HL-60/S4 (cell line): ENCODE measurements around the gene BUD23.

Experiments
- in situ Hi-C: fragments of 300-500 bp; cut with MboI; formaldehyde crosslinking; loops from 2 replicates; pipeline ENCODE4 v1.14.3; 2022; ENCODE audit warnings: low sequenced_read_pairs

The BUD23 gene

DNA sequence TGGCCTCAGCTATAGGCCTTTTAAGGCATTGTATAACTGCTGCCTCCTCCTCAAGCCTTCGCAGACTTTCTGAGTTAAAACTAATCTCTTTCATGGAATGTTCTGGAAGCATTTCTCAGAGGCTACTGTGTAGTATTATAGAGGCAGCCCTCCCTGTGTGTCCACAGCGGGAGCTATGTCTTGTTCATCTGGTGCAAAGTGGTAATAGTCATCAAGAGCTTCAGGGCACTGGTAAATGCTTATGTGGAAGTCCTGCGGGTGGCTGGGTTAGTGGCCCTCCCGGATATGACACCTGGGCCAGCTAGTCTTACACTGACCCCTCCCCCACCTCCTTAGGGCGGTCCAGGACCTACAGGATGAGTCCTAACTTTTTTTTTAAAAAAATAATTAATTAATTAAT, 57.4 kb downstream of the BUD23 start:
- in situ Hi-C loops = no loop called here

DNA sequence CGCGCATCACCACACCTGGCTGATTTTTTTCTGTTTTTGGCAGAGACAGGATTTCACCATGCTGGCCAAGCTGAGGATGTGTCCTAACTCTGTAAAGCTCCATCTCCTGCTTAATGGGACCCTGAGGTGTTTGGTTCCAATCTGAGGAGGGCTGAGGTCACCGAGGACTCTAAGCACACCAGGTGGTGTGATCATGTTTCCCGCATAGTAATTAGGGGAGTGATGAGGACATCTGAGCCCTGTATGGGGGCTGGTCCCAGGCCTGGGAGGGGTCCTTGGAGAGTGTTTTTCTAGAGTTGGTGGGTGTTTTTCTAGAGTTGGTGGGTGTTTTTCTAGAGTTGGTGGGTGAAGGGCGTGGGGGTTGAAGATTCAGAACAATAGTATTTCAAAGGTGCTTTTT, 58.2 kb downstream of the BUD23 start:
- in situ Hi-C loops = no loop called here

DNA sequence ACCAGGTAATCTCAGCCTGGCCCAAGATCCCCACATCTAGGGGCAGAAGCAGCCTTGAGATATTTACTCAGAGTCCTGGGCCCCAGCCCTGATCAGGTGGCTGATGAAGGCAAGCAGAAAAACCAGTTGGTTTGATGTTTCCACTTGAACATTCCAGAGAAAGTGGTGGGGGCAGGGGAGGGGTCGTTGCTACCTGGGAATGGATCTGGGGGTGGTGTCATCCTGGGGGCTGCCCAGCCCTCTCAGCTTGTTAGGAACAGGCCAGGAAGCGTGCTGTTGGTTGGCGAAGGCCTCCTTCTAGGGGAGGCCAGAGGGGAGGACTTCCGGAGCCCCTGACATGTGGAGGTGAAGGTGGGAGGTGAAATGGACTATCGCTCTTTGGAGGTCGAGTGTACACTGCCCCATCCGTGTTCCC, 58.9 kb downstream of the BUD23 start:
- in situ Hi-C loops = no loop called here

DNA sequence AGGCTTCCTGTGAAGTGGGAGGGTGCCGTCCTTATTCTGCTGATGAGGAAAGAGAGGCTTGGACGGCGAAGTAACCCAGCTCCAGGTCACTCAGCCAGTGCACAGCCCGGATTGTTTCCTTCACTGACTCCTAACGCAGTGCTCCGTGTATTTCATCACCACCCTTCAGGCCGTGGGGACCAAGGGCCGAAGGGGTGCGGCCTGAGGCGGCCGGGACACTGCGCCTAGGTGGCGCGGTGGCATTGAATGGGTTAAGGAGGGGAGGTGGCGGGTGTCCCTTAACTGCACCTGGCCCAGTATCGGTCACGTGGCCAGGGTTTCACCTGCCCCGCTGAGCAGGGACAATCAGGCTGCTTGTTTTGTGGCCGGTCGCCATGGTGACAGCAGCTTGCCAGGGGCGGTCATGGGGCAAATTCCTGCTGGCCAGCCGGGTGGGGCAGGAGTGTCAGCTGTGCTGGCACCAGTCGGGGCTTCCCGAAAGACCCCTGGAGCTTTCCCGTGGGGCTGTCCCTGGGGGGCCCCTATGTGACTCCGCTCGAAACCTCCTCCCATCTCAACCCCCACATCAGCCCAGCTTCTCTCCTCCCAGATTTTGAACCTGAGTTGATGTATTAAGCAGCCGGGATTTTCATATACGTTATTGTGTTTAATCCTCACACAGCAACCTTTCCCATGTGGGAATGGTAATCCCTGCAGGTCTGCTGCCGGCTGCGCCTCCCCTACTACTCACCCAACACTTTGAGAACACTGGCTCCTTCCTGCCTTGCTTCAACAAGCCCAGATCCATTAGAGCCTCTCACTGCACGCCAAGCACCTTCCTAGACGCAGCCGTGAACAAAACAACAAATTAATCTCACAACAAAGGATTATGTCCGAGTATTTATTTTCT, 59.6 kb downstream of the BUD23 start:
- in situ Hi-C loops = no loop called here

DNA sequence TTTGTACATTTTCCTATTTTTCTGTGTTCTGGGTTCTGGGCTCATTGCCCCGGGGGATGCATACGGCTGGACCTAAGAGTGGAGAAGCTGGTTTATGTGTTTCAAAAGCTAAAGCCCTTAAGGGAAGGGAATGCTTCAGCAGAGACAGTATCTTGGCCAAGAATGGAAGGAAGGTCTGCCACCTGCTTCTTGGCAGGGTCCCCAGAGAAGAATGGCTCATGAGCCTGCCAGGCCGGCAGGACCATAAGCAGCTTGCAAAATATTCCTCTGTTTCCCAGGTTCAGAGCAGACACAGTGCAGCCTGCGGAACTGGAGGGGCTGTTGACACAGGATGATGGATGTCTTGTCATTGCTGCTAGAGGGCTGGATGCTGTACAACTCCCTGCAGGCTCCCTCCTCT, 63.0 kb downstream of the BUD23 start:
- in situ Hi-C loops = no loop called here
